GM12891 (cell line): ENCODE measurements around the gene HIBADH.

ENCODE experiments used
- POLR2A ChIP-seq: IDR thresholded peaks from 2 replicates; pipeline ENCODE4 v1.6.1; 2011; ENCODE audit warnings: low read depth, low read length, control low read depth
- POLR2AphosphoS5 ChIP-seq: IDR thresholded peaks from 2 replicates; pipeline ENCODE4 v1.6.1; 2011; ENCODE audit warnings: low read depth, low read length, control low read depth

DNA sequence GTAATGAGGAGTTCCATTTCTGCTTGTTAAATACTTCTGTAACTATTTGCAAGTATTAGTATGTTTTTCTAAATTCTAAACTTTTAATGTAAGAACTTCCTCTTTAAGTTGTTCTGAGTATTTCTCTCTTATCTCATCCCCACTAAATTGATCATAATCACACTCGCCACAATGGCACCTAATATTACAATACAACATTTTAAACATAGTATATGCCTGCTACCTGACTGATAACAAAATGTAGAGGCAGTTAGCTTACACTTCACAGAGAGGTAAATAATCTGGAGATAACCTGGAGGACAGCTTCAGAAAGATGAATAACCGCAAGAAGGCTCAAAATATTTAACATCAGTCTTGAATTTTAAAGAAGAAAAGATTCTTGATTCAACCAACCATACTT, 48.6 kb downstream of the HIBADH start:
- TF ChIP-seq POLR2A (no peak), POLR2AphosphoS5 (no peak)
